Fibroblast of skin of right biceps (primary cell): ENCODE data around the gene JPH4.
A peak's percentile ranks its signal among the peaks of the same experiment; 100 is the strongest.

Experiments
- DNase-seq: peaks from one replicate; pipeline ENCODE4 v3.0.0-alpha.2; 2013

The JPH4 gene

GRCh38 chr14:23561873-23562821, 16.4 kb downstream of the JPH4 start:
- no peak for DNase-seq

DNA sequence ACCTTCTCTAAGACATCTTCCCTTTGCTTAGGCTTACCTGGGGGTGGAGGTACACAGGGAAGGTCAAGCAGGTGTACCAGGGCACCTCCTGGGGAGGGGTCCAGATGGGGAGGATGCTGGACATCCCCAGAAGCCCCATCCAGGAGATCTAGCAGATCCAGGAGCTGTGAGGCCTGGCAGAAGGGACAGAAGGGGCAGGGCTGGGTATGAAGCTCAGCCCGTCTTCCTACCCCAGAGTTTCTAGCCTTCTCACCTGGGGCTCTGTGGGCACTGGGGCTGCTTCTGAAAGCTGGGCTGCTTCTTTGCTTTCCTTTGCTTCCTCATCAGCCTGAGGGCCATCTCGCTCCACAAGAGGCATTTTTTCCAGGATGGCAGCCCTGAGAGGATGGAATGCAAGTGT, 17.3 kb downstream of the JPH4 start:
- DNase-seq: no peak

DNA sequence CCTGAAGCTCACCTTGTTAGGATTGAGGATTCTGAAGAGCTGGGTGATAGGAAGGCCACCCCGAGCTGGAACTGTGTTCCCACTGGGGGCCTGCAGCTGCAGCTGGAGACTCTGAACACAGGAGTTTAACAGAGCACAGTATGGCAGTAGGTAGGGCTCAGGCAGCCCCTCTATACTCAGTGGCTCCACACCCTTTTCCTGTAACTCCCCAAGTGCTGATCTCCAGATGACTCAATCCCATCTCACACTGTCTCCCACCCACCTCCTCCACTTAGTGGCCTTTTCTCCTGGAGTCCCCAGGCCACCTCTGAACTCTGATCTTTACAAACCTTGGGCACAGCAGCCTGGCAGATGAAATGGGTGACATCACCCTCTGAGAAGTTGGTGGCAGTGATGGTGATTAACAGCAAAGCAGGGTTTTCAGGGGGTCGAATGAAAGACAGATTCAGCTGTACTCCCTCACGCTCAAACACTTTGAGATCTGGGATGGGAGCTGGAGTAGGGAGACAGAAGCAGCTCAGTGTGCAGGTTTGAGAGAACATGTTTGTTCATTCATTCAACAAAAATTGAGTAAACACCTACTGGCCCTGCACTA, 18.6 kb downstream of the JPH4 start:
- DNase-seq: no peak

DNA sequence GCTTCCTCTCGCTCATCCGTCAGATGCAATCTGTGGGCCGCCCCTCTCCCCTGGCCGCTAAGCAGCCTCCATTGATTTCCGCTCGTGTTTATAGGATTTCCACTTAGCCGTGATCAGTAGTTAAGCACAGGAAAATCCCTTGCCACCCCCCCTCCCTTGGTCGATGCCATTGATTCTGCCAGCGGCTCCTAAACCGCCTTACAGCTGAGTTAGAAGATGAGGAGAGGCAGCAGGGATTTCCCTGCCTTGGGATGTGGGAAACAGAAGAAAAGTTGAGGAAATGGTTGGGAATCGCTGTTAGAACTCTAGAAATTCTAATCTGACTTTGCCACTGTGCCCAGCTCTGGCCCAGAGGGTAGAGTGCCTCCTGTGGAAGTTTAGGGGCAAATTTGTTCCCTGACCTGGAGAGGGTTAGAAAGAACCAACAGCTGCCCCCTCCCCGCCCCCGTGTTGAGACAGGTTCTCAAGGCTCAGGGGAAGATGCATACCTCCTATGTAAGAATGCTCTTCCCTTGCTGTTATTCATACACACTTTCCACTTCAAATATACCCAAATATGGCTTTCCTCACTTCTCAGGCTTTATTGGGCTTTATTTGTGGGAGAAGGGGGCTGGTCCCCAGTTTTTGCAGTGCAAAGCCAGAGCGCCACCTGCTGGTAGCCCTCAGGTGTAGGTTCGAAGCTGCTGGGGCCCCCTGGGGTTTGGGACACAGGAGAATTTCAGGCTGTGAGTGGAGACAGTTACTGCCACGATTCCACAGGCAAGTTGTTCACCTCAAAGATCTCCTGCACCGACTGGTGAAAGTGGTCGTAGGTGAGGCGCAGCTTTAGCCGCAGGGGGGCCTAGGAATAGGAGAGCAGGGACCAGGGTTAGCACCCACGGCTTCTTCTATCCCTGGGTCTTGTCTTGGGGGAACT, 19.3 kb downstream of the JPH4 start:
- DNase-seq: peak; percentile 57

DNA sequence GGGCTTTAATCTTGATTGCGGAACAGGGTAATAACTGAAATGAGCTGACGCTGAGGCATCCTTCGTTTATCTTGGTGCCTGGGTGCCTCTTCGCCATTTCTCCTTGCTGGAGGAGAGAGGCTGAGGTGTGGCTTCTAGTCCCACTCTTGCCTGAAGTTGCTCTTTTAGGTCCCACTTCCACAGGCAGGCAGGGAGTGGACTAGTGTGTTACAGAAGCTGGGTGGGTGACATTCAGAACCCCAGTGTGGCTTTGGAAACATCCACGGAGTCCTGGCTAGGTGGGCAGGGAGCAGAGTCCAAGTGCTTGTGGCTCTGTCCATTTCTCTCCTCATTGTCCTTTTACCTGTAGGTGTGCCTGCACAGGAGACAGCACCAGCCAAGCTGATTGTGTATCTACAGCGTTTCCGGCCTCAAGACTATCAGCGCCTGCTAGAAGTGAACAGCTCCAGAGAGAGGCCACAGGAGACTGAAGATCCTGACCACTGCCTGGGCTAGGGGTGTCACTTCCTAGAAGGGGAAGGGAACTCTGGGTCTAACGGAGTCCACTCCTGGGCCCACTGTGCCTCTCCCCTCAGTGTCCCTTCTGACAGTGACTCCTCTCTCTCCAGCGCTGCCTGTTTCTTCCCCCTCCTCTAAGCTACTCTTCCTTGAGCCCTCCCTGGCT, 20.1 kb downstream of the JPH4 start:
- no peak for DNase-seq

GRCh38 chr14:23557946-23558345, 20.6 kb downstream of the JPH4 start:
- no peak for DNase-seq

DNA sequence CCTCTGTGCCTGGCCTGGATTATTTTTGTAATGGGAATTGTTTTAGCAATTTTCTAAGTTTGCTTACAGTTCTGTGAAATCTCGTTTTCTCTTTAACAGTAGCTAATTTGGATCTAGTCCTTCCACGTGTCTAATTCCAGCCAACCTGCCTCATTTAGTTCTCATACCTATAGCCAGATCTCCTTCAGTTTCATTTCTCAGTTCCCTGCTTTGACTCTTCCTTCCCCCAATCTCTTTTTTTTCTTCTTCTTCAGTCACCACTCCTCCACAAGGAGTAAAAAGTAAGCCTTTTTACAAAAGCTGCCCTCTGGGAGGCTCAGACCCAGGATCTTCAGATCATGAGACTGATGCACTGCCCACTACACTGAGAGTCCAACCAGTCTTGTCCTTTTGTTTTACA, 21.1 kb downstream of the JPH4 start:
- no peak for DNase-seq

- DNase-seq: no peak
Observed at GRCh38 chr14:23556700-23557440, 21.7 kb downstream of the JPH4 start.

DNA sequence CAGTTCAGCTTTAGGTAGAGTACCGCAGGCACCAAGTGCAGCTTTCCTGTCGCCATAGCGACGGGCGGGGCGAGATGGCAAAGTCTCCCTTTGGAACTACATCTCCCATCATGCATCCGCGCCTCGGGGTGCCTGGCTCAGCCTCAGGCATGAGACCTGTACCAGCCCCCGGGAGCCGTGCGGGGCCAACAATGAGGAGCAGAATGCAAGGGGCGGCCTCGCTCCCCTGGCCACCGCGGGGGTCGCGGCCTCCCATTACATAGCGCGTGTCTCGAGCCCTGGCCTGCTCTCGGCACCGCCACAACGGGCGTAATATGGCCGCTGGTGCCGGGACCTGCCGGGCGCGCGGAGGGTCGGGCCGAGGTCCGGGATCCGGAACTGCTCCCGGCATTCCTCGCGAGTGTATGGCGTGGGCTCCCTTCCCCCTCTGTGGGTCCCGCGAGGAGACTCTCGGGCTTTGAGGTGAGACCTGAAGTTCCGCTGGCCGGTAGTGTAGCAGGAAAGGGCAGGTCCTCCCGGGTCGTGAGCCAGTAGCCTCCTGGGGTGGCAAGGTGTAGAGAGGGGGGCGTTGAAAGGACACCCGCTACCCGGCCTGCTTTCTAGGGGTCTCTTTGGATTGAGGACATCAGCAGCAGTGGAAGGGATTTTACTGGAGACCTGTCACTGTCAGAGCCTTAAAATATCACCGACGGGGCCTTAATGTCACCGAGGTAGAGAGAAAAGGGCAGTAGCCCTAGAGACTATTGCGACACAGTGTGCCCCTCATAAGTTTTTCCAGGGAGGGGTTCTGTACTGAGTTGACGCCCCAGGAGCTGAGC, 22.5 kb downstream of the JPH4 start, which contains the start of gene THTPA:
THTPA (plus strand) TSS at position 390 of the 818 bp plus-strand sequence. CDS start 487 bp downstream, outside the sequence.
- peak; percentile 87 for DNase-seq

GRCh38 chr14:23555533-23555881, 23.1 kb downstream of the JPH4 start:
- DNase-seq: no peak

GRCh38 chr14:23551266-23552028, 27.1 kb downstream of the JPH4 start, which contains the start of gene ZFHX2:
Gene ZFHX2, minus strand, starts transcription at chr14:23551765. Its CDS starts 16,440 bp downstream, at chr14:23535325.
- DNase-seq: peak; percentile 62

DNA sequence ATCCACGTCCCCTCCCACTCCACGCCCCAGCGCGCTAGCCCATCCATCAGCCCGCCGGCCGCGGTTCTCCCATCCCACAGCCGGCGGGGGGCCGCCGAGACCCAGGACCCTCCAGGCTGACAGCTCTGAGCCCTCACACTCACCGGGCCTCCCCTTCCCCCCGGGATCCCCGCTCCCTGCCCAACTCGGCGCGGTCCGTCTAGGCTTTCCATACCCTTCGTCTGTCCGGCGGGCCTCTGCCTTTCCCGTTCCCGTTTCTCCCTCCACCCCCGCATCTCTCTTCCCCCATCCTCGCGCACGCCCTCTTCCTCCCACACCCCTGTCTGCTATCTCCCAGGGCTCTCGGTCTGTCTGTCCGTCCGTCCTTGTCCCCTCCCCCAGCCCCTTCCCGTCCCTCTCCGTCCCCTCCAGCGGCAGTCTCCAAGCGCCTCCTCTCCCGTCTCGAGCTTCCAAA, 27.8 kb downstream of the JPH4 start:
- DNase-seq: no peak

GRCh38 chr14:23550131-23550811, 28.3 kb downstream of the JPH4 start:
- no peak for DNase-seq

DNA sequence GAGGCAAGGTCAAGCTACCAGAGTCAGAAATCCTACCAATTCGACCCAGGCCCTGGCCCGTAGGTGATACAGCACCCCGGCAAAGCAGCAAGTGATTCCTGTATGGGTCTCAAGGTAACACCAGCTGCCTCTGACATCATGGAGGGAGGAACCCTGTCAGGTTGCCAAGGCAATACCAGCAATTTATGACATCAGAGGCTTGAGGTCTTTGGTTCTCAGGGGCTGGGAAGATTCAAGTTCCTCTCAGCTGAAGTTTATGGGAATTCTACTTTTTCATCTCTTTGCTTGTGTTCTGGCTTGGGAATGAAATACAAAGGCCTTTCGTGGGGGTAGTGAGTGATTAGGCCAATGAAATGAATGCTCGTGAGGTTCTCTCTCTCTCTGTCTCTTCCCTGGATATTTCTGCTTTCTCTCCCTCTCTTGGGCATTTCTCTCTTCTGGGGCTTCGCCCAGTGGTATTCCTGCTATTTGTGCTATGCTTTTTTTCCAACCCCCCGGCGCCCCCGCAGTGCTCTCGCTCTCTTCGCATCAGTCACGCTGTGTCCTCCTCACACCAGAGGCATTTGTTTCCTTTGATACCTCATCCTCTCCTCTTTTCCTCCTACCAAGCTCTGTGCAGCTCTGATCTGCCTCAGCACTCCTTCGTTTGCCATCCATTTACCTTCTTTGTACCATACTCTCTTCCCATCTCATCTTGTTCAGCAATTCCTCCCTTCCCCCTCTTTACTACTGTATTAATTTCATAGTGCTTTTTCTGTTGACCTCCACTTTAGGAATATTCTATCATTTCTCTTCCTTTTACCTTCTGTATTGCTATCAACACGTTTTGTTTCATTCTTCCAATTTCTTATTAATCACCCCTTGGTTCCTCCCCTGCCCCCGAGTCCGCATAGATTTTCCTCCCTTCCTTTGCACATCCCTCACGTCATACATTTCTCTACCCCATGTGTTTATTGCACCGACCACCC, 30.0 kb downstream of the JPH4 start:
- peak; percentile 75 for DNase-seq

GRCh38 chr14:23547924-23548323, 30.7 kb downstream of the JPH4 start:
- DNase-seq: no peak

DNA sequence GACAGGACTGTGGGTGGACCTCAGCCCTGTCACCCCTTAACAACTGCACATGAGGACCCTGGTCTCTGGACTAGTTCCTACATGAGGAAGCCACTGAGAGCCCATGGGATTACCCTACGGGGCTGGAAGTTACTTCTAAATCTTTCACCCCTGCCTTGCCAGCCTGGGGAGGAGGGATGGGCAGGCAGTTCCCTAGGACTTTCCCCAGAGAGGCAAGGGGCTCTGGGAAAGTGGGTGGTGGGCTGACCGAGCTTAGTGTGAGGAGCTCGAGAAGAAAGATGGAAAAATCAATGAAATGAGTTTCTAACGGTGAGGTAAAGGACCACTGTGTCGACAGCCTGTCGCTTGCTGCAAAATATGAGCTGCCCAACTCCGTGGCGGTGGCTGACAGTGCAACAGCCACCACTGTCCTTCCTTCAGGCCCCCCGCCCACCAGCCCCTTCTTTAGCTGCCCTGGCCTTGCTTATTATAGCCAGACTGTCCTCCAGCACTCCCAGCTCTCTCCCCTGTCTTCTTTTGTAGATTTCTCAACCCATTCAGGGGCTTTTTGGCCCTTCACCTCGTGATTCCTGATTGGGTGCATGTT, 32.0 kb downstream of the JPH4 start:
- DNase-seq: no peak

- DNase-seq: no peak
Observed at GRCh38 chr14:23545740-23546365, 32.7 kb downstream of the JPH4 start.
